HepG2 (cell line): ENCODE results near the gene MFSD11. TPM values are rescaled to one million over a fixed set of nuclear protein-coding genes. Genes with fewer than 3 reads are reported as not detected.

Experiments used
- CEBPB ChIP-seq: IDR thresholded peaks from 2 replicates; pipeline ENCODE4 v1.6.1; 2011; ENCODE audit warnings: low read depth, low read length, improper control_type of control experiment, borderline replicate concordance
- DNMT1 ChIP-seq: sonication (generic); formaldehyde crosslinking; IDR thresholded peaks from 2 replicates; pipeline ENCODE4 v1.5.1; 2020; ENCODE audit warnings: mild to moderate bottlenecking, missing genetic modification reagents
- E2F2 ChIP-seq: sonication (generic); formaldehyde crosslinking; IDR thresholded peaks from 2 replicates; pipeline ENCODE4 v1.4.0; 2020; ENCODE audit warnings: missing genetic modification reagents, borderline replicate concordance
- ISX ChIP-seq: sonication (generic); formaldehyde crosslinking; conservative IDR thresholded peaks from 2 replicates; pipeline ENCODE4 v1.5.0; 2020; ENCODE audit warnings: missing genetic modification reagents
- MAFF ChIP-seq: IDR thresholded peaks from 2 replicates; pipeline ENCODE4 v1.6.1; 2011; ENCODE audit warnings: low read depth, low read length, improper control_type of control experiment
- MED1 ChIP-seq: sonication (generic); formaldehyde crosslinking; IDR thresholded peaks from 2 replicates; pipeline ENCODE4 v1.4.0; 2020; ENCODE audit warnings: missing genetic modification reagents
- MIER2 ChIP-seq: IDR thresholded peaks from 2 replicates; pipeline ENCODE4 v1.6.1; 2016; ENCODE audit warnings: missing biosample characterization, missing genetic modification reagents
- STAT6 ChIP-seq: sonication (generic); formaldehyde crosslinking; IDR thresholded peaks from 2 replicates; pipeline ENCODE4 v1.4.0; 2020; ENCODE audit warnings: missing genetic modification reagents, mild to moderate bottlenecking, borderline replicate concordance
- ZFP91 ChIP-seq: sonication (generic); formaldehyde crosslinking; IDR thresholded peaks from 2 replicates; pipeline ENCODE4 v1.9.0; 2022; ENCODE audit warnings: missing genetic modification reagents, mild to moderate bottlenecking, borderline replicate concordance
- ZNF407 ChIP-seq: sonication (generic); formaldehyde crosslinking; IDR thresholded peaks from one replicate; pipeline ENCODE4 v1.5.1; 2020; ENCODE audit warnings: mild to moderate bottlenecking, missing genetic modification reagents; ENCODE audit errors: not compliant biosample characterization
- ZNF562 ChIP-seq: sonication (generic); formaldehyde crosslinking; IDR thresholded peaks from 2 replicates; pipeline ENCODE4 v1.8.0; 2022; ENCODE audit warnings: missing genetic modification reagents, borderline replicate concordance
- ZNF850 ChIP-seq: sonication (generic); formaldehyde crosslinking; conservative IDR thresholded peaks from 2 replicates; pipeline ENCODE4 v1.9.0; 2021; ENCODE audit warnings: mild to moderate bottlenecking, missing genetic modification reagents
- polyA plus RNA-seq, 8 experiments: library from polyadenylated mRNA; depleted of rRNA in 3 of 8; stranded (reverse) in 7 of 8; unstranded in 1 of 8; fragments of >200 nt; fragmentation: Illumina TruSeq in 4 of 8; extraction: Trizol in 4 of 8; gene quantifications; 2 replicates each; pipeline versions ENCODE4 v1.2.1 to v1.2.3, GENCODE V29; 2011 to 2016; ENCODE audit warnings: low read depth in 4 of 8, missing spikeins in 1 of 8, mixed read lengths in 1 of 8; ENCODE audit not compliant: insufficient read depth in 1 of 8
- total RNA-seq, 5 experiments: library from RNA; depleted of rRNA; stranded (reverse); fragments of >200 nt; fragmentation: Illumina TruSeq; extraction: Trizol; gene quantifications; 2 replicates each; pipeline ENCODE4 v1.2.3, GENCODE V29; 2016; ENCODE audit warnings: low read depth in 1 of 5

Gene MFSD11
- total and polyA plus RNA-seq, 2 of the 13 experiments (the other 11 are each of a cell fraction or from before 2014, with no cell fraction given), result 26.1 to 36.3 TPM

GRCh38 chr17:76691379-76692191 is 46.3 kb upstream of the MFSD11 start (continued):
- TF ChIP-seq STAT6 (CRISPR knock-in tag), result peak; percentile 79; the same call in 1 of the 2 replicates
- no peak for TF ChIP-seq CEBPB
- TF ChIP-seq DNMT1 (CRISPR knock-in tag), result 0 out of 2 replicates have a peak, but pooled peaks have one; percentile 33
- TF ChIP-seq MAFF, result no peak
- no peak; the same call in none of the 2 replicates for TF ChIP-seq E2F2 (CRISPR knock-in tag)
- TF ChIP-seq ZFP91 (CRISPR knock-in tag), result peak; percentile 60
- no peak for TF ChIP-seq ZNF407 (CRISPR knock-in tag)
- TF ChIP-seq MIER2 (CRISPR knock-in tag), result peak; percentile 71
- TF ChIP-seq ZNF562, result no peak
- TF ChIP-seq ISX (CRISPR knock-in tag), result no peak
- no peak for TF ChIP-seq ZNF850 (CRISPR knock-in tag)
- TF ChIP-seq MED1, result peak; percentile 99
